Cerebellar nuclear complex (tissue), 1 donor: ENCODE data around the gene PLPPR1.
"Not testable (repeated sequence)": the region's sequence is repeated elsewhere in the genome, so short reads cannot be mapped to it uniquely, and the experiment has no call there.

Experiments used
- DNase-seq, 2 experiments: peaks; one replicate each; lab custom pipeline; 2025; lab: John Stamatoyannopoulos, UW

The PLPPR1 gene

DNA sequence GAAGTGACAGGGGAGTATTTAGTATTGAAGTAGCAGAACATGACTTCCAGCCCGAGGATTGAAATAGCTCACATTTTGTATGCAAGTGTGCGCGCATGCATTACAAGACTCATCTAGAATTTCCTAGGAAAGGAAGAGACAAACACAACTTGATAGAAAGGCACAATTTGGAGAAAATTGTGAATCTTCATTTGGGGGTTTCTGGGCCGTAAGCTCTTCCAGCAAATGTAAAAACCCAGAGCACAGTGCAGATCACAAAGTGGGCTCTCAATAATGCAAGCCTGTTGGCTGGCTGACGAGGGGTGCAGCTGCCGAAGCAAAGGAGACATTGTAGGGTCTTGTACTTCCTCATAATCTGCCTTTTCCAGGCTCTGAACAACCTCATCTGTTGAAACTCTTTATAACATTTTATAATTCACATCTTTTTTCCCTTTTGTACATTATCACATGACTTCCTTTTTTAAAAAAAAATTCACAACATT, 247.3 kb downstream of the PLPPR1 start:
- no peak for DNase-seq

DNA sequence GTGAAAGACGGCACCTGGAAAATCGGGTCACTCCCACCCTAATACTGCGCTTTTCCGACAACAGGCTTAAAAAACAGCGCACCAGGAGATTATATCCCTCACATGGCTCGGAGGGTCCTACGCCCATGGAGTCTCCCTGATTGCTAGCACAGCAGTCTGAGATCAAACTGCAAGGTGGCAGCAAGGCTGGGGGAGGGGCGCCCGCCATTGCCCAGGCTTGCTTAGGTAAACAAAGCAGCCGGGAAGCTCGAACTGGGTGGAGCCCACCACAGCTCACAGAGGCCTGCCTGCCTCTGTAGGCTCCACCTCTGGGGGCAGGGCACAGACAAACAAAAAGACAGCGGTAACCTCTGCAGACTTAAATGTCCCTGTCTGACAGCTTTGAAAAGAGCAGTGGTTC, 262.5 kb downstream of the PLPPR1 start:
- not testable (repeated sequence) for DNase-seq

DNA sequence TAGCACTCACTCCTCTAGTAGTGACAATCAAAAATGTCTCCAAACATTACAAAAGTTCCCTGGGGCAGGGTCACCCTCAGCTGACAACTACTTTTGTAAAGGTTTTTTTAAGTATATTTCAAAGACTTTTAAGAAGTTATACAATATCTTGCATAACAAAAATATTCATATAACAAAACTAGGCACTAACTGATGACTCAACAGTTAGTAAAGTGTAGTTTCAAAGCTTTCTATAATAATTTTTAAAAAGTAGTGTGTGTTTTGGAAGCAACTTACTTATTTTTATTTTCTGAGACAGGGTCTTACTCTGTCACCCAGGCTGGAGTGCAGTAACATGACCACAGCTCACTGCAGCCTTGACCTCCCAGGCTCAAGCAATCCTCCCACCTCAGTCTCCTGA, 271.4 kb downstream of the PLPPR1 start:
- no peak for DNase-seq

DNA sequence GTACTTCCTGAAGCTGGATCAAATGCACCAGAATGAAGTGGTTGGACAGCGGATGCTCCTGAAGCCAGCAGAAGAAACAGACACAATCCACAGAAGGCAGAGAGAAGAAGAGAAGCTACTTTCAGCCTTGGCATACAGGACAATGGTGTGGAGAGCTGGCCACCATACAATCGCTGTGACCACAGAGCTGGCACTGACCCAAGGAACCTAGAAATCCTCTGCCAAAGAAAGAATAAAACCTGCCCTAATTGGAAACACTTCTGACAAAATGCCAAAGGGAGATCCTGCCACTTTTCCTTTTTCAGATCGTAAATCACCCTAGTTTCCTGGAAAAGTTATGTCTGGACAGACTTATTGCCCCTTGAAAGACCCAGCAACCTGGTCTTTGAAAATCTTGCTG, 278.5 kb downstream of the PLPPR1 start:
- DNase-seq, result no peak

DNA sequence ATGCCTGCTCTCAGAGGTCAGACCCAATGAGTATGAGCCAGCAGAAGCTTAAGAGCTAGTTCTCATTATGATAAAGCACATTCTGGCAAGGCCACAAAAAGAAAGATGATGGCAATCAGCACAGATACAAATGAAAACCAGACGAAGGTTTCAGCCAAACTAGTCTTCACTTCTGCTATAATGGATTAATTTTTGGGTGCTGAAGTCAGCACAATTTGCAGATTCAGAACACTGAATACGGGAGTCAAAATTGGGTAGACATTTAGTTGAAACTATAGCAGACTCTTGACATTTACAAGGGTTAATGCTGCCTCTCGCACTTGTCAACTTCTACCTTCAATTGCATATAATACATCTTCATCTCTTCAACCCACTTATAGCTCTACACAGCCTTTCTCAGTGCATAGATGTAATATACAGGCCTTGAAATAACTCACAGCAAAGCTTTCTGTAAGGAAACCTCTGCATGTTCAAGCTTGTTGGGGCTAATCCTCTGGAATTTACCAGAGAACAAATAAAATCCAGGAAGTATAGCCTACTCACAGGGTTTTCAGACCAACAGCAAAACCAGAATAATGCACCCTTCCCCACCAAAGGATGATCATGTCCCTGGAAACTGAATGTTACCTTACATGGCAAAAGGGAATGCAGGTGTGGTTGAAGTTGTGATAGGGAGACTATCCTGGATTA, 279.1 kb downstream of the PLPPR1 start:
- DNase-seq, result no peak

DNA sequence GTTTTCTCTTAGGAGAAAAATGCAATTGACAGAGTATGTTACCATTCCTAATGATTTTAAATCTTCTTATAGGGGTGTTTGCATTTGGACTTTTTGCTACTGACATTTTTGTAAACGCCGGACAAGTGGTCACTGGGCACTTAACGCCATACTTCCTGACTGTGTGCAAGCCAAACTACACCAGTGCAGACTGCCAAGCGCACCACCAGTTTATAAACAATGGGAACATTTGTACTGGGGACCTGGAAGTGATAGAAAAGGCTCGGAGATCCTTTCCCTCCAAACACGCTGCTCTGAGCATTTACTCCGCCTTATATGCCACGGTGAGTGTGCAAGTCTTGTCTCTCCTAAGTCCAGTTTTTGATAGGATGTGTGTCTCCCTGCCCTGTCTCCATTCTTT, 280.6 kb downstream of the PLPPR1 start:
- DNase-seq, result no peak

DNA sequence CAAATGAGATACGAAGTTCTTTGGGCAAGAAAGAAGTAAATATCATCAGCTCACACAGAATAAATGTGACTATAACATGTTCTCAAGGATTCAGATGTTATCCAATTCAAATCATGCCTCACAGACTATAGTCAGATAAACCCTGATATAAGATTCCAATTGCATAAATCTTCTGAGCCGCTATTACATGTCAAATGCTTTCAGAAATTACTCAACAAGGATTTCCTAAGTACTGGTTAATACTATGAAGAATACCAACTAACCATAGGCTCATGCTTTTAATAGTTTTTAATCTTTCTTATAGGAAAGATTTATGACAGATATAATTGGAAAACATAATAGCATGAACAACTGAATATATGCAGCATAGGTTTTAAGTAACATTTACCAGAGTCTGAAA, 282.7 kb downstream of the PLPPR1 start:
- no peak for DNase-seq

DNA sequence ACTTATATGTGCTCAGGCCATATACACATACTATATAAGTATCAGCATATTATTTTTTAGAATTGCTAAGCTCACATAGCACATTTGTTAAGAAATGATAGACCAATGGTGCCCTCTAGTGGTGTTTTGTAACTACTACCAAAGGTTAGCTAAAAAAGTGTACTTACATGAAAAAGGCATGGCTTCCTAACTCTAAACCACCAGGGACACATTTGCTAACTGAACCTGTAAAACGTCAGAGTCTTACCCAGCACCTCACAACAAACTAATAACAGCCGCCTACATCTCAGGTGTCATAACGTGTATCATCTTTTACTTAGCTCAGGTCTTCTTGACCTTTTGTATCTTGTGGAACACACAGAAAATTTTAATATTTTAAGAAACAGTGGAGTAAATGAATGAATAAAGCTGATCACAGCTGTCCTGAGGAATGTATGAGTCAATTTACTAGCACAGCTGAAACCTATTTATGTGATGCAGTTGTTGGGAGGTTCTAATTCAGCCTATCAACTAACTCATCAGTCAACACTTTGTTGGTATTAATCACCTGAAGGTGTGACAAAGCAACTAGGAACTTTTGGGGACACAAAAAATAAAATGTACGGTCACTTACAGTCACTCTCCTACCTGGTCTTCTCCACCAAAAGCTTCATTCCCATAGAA, 283.4 kb downstream of the PLPPR1 start:
- DNase-seq, result peak in 1 of 2 experiments; percentile 32

DNA sequence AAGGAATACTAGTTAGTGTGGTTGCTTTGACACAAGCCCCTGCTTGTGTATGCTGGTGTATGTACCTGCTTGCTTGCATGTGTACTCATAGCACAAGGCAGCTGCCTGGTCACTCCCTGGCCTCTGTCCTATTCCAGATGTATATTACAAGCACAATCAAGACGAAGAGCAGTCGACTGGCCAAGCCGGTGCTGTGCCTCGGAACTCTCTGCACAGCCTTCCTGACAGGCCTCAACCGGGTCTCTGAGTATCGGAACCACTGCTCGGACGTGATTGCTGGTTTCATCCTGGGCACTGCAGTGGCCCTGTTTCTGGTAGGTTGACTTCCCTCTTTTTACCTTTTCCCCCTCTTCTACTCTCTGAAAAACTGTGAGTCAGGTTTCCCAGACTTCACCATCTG, 284.1 kb downstream of the PLPPR1 start:
- DNase-seq, result no peak

DNA sequence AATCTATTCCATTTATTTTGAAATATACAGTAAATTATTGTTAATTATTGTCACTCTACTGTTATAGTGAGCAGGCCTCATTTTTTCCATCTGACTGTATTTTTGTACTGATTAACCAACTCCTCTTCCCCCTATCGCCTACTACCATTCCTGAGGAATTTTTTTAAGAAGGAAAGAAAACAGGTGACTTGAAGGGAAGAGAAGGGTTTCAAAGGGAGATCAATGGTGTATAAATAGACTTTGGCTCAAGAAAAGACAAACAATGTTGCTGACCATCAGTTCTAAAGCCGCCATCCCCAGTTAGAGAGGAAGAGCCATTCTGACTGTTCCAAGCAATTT, 286.6 kb downstream of the PLPPR1 start:
- no peak for DNase-seq

DNA sequence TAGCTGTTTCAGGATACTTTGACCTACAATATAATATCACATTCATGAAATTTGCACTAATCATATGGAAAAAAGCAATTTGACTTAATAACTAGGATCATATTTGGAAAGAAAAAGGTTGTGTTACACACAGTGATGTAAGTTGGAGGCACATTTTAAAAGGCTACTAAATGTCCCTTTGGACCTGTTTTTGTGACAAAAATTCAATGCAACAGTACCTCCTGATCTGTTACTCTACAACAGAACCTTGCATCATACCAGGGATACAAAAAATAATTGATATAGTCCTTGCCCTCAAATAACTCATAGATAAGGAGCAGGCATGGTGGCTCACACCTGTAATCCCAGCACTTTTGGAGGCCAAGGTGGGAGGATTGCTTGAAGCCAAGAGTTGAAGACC, 289.2 kb downstream of the PLPPR1 start:
- no peak for DNase-seq

DNA sequence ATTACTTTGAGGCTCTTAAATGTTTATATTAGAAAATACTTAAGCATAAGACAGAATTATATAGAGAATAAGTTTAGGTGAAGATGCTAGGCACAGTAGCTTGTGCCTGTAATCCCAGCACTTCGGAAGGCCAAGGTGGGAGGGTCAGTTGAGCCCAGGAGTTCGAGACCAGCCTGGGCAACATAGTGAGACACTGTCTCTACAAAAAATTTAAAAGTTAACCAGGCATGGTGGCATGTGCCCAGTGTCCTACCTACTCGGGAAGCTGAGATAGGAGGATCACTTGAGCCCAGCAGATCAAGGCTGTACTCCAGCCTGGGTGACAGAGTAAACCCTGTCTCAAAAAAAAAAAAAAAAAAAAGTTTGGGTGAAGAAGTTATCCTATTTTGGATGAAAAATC, 294.6 kb downstream of the PLPPR1 start:
- no peak for DNase-seq

DNA sequence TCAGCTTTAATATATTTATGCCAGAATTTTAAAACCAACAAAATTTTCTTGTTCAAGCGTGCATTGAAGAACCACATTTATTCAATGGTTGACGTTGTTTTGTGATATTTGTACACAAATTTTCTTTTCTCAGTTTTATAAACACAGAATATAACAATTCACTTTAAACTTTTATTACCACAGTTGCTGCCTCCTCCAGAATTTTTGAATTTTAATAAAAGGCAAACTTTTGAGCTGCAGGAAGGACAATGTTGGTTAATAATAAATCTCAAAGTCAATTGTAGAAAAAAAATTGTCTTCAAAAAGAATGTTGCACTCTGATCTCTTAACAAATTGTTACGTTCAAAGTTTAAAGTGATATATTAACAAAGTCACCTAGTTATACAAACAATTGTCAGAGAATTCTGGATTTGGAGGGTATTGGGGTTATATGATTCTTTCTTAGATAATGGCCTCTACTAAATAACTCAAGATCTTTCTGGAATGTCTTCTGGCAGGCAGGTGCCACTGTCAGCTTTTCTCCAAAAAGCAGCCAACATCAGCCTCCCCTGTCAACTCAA, 295.8 kb downstream of the PLPPR1 start:
- no peak for DNase-seq

DNA sequence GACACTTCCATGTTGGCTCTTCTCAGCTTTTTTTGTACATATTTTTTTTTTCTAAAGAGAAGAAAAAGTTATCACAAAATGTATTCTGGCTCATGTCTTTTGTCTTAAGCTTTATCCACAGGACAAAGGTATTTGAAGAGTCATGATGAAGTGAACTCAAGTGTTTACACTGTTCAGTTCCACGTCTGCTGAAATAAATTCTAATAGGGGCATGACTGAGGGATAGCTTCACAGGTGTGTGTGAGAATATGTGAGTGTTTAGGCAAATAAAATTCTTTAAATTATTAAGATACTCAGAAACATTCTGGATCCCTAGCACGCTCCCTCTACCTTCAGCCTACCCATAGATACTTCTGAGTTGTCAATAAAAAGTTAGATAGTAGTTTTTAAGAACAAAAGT, 296.5 kb downstream of the PLPPR1 start:
- DNase-seq, result no peak

DNA sequence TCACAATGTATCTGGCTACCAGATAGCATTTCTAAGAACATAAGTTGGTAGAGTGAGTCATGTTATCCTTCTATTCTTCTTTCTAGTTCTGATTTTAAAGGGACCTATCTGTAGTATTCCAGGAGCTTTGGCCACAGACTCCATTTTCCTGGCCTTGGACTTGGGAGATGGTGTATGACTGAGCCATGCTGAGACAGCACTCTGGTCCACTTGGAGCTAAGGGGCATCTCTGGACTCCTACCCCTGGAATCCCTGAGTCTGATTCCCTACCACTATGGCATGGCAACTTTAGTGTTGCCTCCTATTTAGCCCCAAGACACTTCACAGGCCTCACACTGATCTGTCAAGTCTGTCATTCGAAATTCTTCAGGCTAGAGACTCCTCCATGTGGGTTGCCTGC, 297.5 kb downstream of the PLPPR1 start:
- no peak for DNase-seq

DNA sequence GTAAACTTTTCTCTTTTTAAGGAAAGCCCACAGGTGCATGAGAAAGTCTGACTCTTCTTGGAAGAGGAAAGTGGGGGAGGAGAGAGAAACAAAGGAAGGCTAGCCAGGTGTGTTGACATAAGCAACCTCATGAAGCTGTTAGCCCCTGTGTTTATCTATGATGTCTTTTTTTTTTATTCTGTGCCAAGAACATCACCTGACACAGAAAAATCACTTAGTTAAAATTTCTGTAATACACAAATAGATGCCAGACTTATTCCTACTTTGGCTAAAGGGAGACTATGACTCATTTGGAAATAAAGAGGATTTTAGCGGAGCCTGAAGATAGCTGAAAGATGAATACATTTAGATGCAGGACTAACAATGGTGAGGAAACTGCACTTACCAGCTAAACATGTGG, 298.0 kb downstream of the PLPPR1 start:
- DNase-seq, result no peak

DNA sequence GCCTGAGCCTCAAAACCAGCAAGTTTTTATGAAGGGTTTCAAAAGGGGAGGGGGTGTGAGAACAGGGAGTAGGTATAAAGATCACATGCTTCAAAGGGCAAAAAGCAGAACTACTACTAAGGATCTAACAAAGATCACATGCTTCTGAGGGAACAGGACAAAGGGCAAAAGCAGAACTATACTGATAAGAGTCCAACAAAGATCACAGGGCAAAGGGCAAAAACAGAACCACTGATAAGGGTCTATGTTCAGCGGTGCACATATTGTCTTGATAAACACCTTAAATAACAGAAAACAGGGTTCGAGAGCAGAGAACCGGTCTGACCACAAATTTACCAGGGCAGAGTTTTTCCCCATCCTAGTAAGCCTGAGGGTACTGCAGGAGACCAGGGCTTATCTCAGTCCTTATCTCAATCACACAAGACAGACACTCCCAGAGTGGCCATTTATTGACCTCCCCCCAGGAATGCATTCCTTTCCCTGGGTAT, 298.9 kb downstream of the PLPPR1 start:
- DNase-seq, result not testable (repeated sequence)

DNA sequence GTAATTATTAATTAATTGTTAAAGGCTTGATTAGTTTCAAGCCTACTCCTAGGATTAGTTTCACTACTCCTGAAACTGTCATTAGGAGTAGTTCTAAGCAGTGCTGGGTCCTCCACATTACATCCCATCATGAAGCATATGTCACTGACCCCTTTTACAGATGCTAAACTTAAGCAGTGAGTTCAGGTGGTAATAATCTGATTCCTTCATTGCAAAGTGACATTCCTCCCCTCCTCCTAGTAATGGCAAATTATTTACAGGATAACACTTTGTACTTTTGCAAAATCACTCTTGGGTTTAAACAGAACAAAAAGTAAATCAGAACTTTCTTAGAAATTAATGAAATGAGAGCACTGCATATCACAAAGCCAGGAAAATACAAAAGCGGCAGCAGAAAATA, 303.8 kb downstream of the PLPPR1 start:
- DNase-seq, result no peak

DNA sequence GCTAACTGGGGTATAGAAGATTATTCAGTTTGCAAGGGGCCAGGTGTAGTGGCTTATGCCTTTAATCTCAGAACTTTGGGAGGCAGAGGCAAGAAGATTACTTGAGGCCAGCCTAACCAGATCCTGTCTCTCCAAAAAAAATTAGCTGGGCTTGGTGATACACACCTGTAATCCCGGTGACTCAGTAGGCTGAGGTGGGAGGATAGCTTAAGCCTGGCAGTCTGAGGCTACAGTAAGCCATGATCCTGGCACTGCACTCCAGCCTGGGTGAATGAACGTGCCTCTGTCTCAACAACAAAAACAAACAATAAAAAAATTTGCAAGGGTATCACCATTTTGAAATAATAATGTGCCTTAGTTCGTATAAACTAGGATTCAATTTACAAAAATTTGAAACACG, 305.0 kb downstream of the PLPPR1 start:
- no peak for DNase-seq

DNA sequence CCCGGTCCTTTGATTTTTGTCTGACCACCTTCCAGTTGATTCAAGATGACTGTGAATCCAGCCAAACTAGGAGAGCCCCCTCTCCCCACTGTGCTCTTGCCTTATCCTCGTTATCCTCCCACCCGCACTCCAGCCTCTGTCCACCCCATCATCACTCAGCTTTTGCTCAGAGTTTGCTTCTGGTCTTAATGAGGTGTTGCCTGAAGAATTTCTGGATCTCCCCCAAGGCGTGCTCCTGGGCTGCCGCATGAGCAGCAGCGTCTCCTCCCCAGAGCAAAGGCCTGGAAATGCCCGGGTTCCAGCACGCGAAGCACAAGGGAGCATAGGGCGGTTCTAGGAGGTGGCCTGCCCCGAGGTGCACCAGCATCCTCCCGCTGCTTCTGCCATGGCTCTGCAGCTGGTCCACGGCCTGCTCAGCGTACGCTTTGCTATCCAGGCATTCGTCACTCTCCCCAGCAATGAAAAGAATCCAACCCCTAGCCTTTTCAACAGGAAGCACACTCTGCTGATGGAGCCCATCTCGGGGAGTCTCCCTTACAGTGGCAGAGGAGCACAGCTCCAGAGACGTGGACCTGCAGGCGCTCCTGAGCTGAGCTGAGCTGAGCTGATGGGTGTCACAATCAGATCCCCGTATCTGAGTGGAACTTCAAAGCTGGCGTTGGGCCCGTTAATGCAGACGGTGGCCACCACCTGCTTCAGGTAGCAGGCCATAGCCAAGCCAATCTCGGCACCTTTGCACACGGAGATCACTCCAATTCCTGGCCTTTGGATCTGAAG, 305.6 kb downstream of the PLPPR1 start:
- DNase-seq, result no peak

DNA sequence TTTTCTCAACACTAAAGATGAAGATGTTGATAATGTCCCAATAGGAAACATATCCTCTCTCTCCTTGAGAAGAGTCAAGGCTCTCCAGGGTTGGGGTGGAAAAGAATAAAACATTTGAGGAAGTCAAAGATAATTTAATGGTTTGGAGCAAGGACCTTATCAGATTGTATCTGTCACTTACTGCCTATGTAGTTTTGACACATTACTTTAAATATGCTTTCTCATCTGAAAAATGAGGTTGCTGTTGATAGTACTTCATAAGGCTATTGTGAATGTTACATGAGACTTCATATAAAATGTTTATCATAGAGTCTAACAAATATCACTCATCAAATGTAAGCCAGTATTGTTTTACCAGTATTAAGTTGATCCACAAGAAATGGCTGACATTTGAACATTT, 307.6 kb downstream of the PLPPR1 start:
- DNase-seq, result no peak

DNA sequence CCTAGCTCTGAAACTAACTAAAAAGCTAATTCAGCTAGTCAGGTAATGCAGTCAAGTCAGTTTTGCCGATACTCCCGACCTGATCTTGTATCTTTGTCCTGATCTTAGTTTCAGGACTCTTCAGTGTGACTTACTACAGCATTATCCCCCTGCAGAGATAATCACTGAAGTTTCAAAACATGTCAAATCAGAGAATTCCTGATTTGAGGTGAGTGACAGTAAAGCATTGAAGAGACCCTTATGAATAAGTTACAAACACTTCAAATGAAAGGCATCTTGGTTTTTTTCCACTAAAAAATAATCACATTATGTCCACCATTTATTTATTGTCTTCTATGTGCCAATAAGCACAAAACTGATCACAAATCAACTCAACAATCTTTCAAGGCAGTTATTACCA, 308.7 kb downstream of the PLPPR1 start:
- no peak for DNase-seq

DNA sequence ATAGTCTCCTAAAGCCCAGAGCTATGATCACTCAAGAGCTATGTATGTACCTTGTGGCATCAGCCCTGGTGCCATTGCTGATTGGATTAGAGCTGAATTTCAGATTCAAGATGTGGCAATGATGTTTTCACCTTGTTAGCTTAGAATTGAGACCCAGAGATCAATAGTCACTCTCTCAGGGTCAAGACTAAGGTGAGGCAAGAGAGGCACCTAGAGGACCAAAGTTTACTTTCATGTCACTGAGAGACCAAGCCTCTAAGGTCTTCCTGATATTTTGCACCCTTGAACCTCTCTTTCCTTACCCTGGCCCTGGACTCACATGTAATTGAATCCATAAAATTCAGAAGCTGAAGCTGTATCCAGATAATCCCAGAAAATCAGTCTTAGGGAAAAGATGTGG, 313.4 kb downstream of the PLPPR1 start:
- no peak for DNase-seq
